ENCODE results near the gene HPS1.

Gene HPS1

DNA sequence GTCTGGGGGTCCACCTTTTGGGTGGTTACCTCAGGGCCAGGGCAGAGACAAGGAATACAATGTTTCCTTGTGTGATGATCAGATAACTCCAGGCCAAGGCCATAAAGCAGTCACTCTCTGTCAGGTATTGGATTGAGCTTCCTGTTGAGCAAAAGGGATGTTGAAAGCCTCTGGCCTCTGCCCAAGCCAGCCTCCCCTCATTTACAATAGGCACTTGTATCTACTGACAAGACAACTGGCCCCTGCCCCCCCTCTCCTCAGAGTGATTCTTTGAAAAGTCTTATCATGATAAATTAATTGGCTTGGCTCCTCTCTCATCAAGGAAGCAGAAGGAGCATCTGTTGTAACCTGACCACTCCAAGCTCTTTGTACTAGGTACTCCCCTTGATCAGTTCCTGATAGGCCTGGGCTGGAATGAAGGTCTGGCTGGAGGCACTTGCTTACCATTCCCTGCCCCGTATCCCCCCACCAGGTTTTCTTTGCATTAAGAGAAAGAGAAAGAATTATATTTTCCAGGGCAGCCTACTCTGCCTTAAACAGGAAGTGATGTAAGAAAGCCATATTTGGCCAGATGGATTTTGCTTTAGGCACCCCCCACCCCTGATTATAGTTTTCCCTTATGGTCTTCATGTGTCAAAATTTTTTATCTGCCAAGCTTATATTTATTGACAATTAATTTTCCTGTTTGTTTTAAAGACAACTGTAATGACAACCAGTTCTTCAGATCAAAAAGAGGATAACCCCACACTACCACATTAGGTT lies 42.1 kb upstream of the HPS1 start:
- H3K9ac ChIP-seq (ENCODE audit: low read length) = no peak overlapping the region
- no peaks in the 10 kb centered on the region for H3K4me1 ChIP-seq (ENCODE audit: low read length)
- no peaks in the 10 kb centered on the region for H4K20me1 ChIP-seq (ENCODE audit: insufficient read depth, low read length)
- TF ChIP-seq EZH2phosphoT487 (IDR thresholded peaks at IDR 0.05; ENCODE audit: low read length) (no peak), EZH2 (optimal IDR thresholded peaks at IDR 0.05; ENCODE audit: low read depth, low read length) (no peak)
- TF ChIP-seq, protein P1, sequence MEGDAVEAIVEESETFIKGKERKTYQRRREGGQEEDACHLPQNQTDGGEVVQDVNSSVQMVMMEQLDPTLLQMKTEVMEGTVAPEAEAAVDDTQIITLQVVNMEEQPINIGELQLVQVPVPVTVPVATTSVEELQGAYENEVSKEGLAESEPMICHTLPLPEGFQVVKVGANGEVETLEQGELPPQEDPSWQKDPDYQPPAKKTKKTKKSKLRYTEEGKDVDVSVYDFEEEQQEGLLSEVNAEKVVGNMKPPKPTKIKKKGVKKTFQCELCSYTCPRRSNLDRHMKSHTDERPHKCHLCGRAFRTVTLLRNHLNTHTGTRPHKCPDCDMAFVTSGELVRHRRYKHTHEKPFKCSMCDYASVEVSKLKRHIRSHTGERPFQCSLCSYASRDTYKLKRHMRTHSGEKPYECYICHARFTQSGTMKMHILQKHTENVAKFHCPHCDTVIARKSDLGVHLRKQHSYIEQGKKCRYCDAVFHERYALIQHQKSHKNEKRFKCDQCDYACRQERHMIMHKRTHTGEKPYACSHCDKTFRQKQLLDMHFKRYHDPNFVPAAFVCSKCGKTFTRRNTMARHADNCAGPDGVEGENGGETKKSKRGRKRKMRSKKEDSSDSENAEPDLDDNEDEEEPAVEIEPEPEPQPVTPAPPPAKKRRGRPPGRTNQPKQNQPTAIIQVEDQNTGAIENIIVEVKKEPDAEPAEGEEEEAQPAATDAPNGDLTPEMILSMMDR (IDR thresholded peaks at IDR 0.05; ENCODE audit: low read length) = no peak
- H3K4me3 ChIP-seq (ENCODE audit: low read length) = no peak overlapping the region
- no peaks in the 10 kb centered on the region for H3K9me3 ChIP-seq (replicated peaks; ENCODE audit: insufficient read depth, low read length)
- H3K27me3 ChIP-seq (replicated peaks; ENCODE audit: insufficient read depth, low read length) = no peaks in the 10 kb centered on the region
- no peaks in the 10 kb centered on the region for H3K79me2 ChIP-seq (ENCODE audit: low read length)
- no peak overlapping the region for H3K27ac ChIP-seq (ENCODE audit: low read length)
- H2AFZ ChIP-seq (ENCODE audit: low read length) = no peak overlapping the region
- no peaks in the 10 kb centered on the region for H3F3A ChIP-seq (ENCODE audit: insufficient read depth, low read length)
- DNase-seq = no peak
- no peak overlapping the region for H3K4me2 ChIP-seq (ENCODE audit: low read depth, low read length)
- no peaks in the 10 kb centered on the region for H3K9me2 ChIP-seq (replicated peaks; ENCODE audit: insufficient read depth, low read length)
- no peaks in the 10 kb centered on the region for H3K36me3 ChIP-seq (replicated peaks; ENCODE audit: insufficient read depth, low read length)

DNA sequence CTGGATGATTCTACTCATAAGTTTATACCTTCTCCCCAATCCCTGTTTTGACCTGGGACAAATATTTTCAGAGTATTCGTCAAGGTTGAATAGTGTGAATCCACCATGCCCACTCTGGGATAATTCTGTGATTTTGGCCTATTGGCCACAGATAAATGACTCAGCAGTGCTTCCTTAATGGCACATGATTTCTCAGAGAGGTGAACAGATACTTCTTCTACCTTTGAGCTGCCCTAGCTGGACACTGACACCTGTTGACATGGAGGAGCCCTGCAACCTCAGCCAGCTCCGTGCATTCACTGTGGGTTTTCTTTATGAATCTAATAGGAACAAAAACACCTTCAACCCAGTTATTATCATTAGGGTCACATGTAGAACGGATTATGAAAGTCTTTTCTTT lies 40.9 kb upstream of the HPS1 start:
- no peaks in the 10 kb centered on the region for H3K9me3 ChIP-seq (replicated peaks; ENCODE audit: insufficient read depth, low read length)
- no peaks in the 10 kb centered on the region for H4K20me1 ChIP-seq (ENCODE audit: insufficient read depth, low read length)
- H3K27ac ChIP-seq (ENCODE audit: low read length) = no peak overlapping the region
- DNase-seq = no peak
- no peak overlapping the region for H3K4me2 ChIP-seq (ENCODE audit: low read depth, low read length)
- no peak overlapping the region for H3K9ac ChIP-seq (ENCODE audit: low read length)
- TF ChIP-seq EZH2 (optimal IDR thresholded peaks at IDR 0.05; ENCODE audit: low read depth, low read length) (no peak), EZH2phosphoT487 (IDR thresholded peaks at IDR 0.05; ENCODE audit: low read length) (no peak)
- TF ChIP-seq, protein P1 (IDR thresholded peaks at IDR 0.05; ENCODE audit: low read length) = no peak
- no peak overlapping the region for H2AFZ ChIP-seq (ENCODE audit: low read length)
- no peaks in the 10 kb centered on the region for H3K27me3 ChIP-seq (replicated peaks; ENCODE audit: insufficient read depth, low read length)
- H3F3A ChIP-seq (ENCODE audit: insufficient read depth, low read length) = no peaks in the 10 kb centered on the region
- H3K9me2 ChIP-seq (replicated peaks; ENCODE audit: insufficient read depth, low read length) = no peaks in the 10 kb centered on the region
- H3K4me3 ChIP-seq (ENCODE audit: low read length) = no peak overlapping the region
- H3K79me2 ChIP-seq (ENCODE audit: low read length) = no peaks in the 10 kb centered on the region
- H3K36me3 ChIP-seq (replicated peaks; ENCODE audit: insufficient read depth, low read length) = no peaks in the 10 kb centered on the region
- H3K4me1 ChIP-seq (ENCODE audit: low read length) = no peaks in the 10 kb centered on the region

- Histone ChIP-seq H3K4me2 (ENCODE audit: low read depth, low read length) (no peak overlapping the region), H3K27ac (ENCODE audit: low read length) (no peak overlapping the region), H3K27me3 (replicated peaks; ENCODE audit: insufficient read depth, low read length) (no peaks in the 10 kb centered on the region), H2AFZ (ENCODE audit: low read length) (no peak overlapping the region), H3F3A (ENCODE audit: insufficient read depth, low read length) (no peaks in the 10 kb centered on the region), H3K9ac (ENCODE audit: low read length) (no peak overlapping the region), H4K20me1 (ENCODE audit: insufficient read depth, low read length) (no peaks in the 10 kb centered on the region), H3K36me3 (replicated peaks; ENCODE audit: insufficient read depth, low read length) (no peaks in the 10 kb centered on the region), H3K9me3 (replicated peaks; ENCODE audit: insufficient read depth, low read length) (no peaks in the 10 kb centered on the region), H3K4me1 (ENCODE audit: low read length) (peaks cover 3% of the 10 kb centered on the region; the same call in 1 of the 2 replicates), H3K79me2 (ENCODE audit: low read length) (no peaks in the 10 kb centered on the region), H3K4me3 (ENCODE audit: low read length) (no peak overlapping the region), H3K9me2 (replicated peaks; ENCODE audit: insufficient read depth, low read length) (no peaks in the 10 kb centered on the region)
- TF ChIP-seq, protein P1 (IDR thresholded peaks at IDR 0.05; ENCODE audit: low read length) = no peak
- TF ChIP-seq EZH2phosphoT487 (IDR thresholded peaks at IDR 0.05; ENCODE audit: low read length) (no peak), EZH2 (optimal IDR thresholded peaks at IDR 0.05; ENCODE audit: low read depth, low read length) (no peak)
- DNase-seq = no peak
Observed at GRCh38 chr10:98486421-98486820, 39.7 kb upstream of the HPS1 start.

Measured in MM.1S (cell line).